WTC11 (cell line): ENCODE data around the gene WDR45.

Experiments
- HMGXB4 ChIP-seq: sonication (generic); formaldehyde crosslinking; IDR thresholded peaks from 2 replicates; pipeline ENCODE4 v1.8.1; 2023; ENCODE audit warnings: mild to moderate bottlenecking, moderate library complexity, missing genetic modification reagents
- SP1 ChIP-seq: sonication (generic); formaldehyde crosslinking; conservative IDR thresholded peaks from 2 replicates; pipeline ENCODE4 v1.8.1; 2022; ENCODE audit warnings: missing genetic modification reagents
- USF2 ChIP-seq: sonication (generic); formaldehyde crosslinking; IDR thresholded peaks from 2 replicates; pipeline ENCODE4 v1.8.1; 2023; ENCODE audit warnings: mild to moderate bottlenecking, missing genetic modification reagents, moderate library complexity
- TF ChIP-seq, protein P1 (sequence below): fragments of 200-600 bp; IDR thresholded peaks from 2 replicates; pipeline ENCODE4 v1.8.0; 2022; ENCODE audit warnings: antibody characterized with exemption

- TF ChIP-seq HMGXB4 (CRISPR knock-in tag) (no peak), SP1 (CRISPR knock-in tag) (no peak), USF2 (CRISPR knock-in tag) (no peak)
- TF ChIP-seq, protein P1, sequence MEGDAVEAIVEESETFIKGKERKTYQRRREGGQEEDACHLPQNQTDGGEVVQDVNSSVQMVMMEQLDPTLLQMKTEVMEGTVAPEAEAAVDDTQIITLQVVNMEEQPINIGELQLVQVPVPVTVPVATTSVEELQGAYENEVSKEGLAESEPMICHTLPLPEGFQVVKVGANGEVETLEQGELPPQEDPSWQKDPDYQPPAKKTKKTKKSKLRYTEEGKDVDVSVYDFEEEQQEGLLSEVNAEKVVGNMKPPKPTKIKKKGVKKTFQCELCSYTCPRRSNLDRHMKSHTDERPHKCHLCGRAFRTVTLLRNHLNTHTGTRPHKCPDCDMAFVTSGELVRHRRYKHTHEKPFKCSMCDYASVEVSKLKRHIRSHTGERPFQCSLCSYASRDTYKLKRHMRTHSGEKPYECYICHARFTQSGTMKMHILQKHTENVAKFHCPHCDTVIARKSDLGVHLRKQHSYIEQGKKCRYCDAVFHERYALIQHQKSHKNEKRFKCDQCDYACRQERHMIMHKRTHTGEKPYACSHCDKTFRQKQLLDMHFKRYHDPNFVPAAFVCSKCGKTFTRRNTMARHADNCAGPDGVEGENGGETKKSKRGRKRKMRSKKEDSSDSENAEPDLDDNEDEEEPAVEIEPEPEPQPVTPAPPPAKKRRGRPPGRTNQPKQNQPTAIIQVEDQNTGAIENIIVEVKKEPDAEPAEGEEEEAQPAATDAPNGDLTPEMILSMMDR = no peak
Observed at GRCh38 chrX:49067285-49068120, 12.2 kb downstream of the WDR45 start.
